Gastrocnemius medialis (tissue), 4 donors: Measurements from ENCODE around the gene SLC17A2. TPM values are rescaled to one million over a fixed set of nuclear protein-coding genes. Genes with fewer than 3 reads are reported as not detected.
A peak's percentile ranks its signal among the peaks of the same experiment; 100 is the strongest.

ENCODE experiments used
- ATAC-seq, 2 donors: fragments of 150-250 bp; one replicate each; pipeline ENCODE4 v1.9.1; 2016
- DNase-seq, 2 donors: peaks; one replicate each; pipeline ENCODE4 v3.0.0-alpha.2; 2019
- H3K27ac ChIP-seq, 4 donors: fragments of 200-600 bp; sonication (generic); 1 replicate in 1 of 4; 2 replicates in 3 of 4; pipeline ENCODE4 v1.5.1; 2016 to 2018; ENCODE audit warnings: mild to moderate bottlenecking in 2 of 4, moderate library complexity in 1 of 4
- H3K27me3 ChIP-seq, 3 donors: fragments of 200-600 bp; sonication (generic) in 2 of 3; 1 replicate in 1 of 3; 2 replicates in 2 of 3; pipeline versions ENCODE4 v1.5.1 to v1.6.0; 2016 to 2019; ENCODE audit warnings: mild to moderate bottlenecking in 1 of 3, moderate library complexity in 1 of 3
- H3K36me3 ChIP-seq, 2 donors: fragments of 200-600 bp; sonication (generic) in 1 of 2; one replicate each; pipeline ENCODE4 v1.5.1; 2017 to 2018
- H3K4me1 ChIP-seq, 2 donors: fragments of 200-600 bp; sonication (generic) in 1 of 2; one replicate each; pipeline ENCODE4 v1.5.1; 2016 to 2017; ENCODE audit warnings: mild to moderate bottlenecking in 2 of 2
- H3K4me3 ChIP-seq, 4 donors: fragments of 200-600 bp; sonication (generic) in 3 of 4; 1 replicate in 1 of 4; 2 replicates in 3 of 4; pipeline ENCODE4 v1.5.1; 2016 to 2019; ENCODE audit warnings: mild to moderate bottlenecking in 2 of 4
- H3K9me3 ChIP-seq, 3 donors: fragments of 200-600 bp; sonication (generic) in 2 of 3; 1 replicate in 1 of 3; 2 replicates in 2 of 3; pipeline ENCODE4 v1.5.1; 2016 to 2019
- CTCF ChIP-seq, 5 experiments: fragments of 450-650 bp in 3 of 5; fragments of 200-600 bp in 2 of 5; sonication (generic) in 2 of 5; IDR thresholded peaks in 4 of 5; conservative IDR thresholded peaks in 1 of 5; 1 replicate in 4 of 5; 2 replicates in 1 of 5; pipeline ENCODE4 v1.5.1; 2016 to 2019; ENCODE audit warnings: antibody characterized with exemption in 5 of 5, mild to moderate bottlenecking in 3 of 5, moderate library complexity in 3 of 5
- POLR2A ChIP-seq, 2 donors: fragments of 450-650 bp; IDR thresholded peaks; one replicate each; pipeline ENCODE4 v1.6.1; 2017; ENCODE audit warnings: antibody characterized with exemption in 2 of 2, mild to moderate bottlenecking in 2 of 2, moderate library complexity in 2 of 2
- in situ Hi-C, 4 donors: fragments of 200-750 bp; cut with MboI; loops; one replicate each; pipeline versions ENCODE4 v1.15.0 to v1.8.0; 2017; ENCODE audit warnings: low sequenced_read_pairs in 4 of 4
- intact Hi-C: fragments of 100-400 bp; cut with DNase I; formaldehyde crosslinking; loops from one replicate; pipeline ENCODE4 v1.15.1; 2023; ENCODE audit warnings: low total_unique reads
- total RNA-seq, 4 donors: library from RNA; depleted of rRNA; stranded (reverse); fragments of >200 nt; gene quantifications; one replicate each; pipeline versions ENCODE4 v1.1.0 to v1.2.3, GENCODE V29; 2016

Gene SLC17A2
- total RNA-seq, 4 donors from 2014 or later = 0.11 TPM; not detected in 3

GRCh38 chr6:25965058-25965457 is 34.6 kb upstream of the SLC17A2 start:
- intact Hi-C loops = no loop called here
- H3K27ac ChIP-seq = no peak overlapping the region
- in situ Hi-C loops = no loop called here
- no peak overlapping the region for H3K4me3 ChIP-seq
- H3K36me3 ChIP-seq = peaks cover 0 to 30% of the 10 kb centered on the region in 2 donors
- no peak for DNase-seq
- ATAC-seq = no peak
- H3K27me3 ChIP-seq = no peaks in the 10 kb centered on the region
- H3K9me3 ChIP-seq = no peaks in the 10 kb centered on the region
- no peak for TF ChIP-seq POLR2A (IDR thresholded peaks at IDR 0.05)
- no peak for TF ChIP-seq CTCF (IDR thresholded peaks at IDR 0.05 in 4 of 5, conservative IDR thresholded peaks at IDR 0.05 in 1 of 5)
- peaks cover 51 to 52% of the 10 kb centered on the region in 2 donors for H3K4me1 ChIP-seq

GRCh38 chr6:25963426-25964123 is 33.1 kb upstream of the SLC17A2 start:
- H3K27ac ChIP-seq = peak overlapping the region; percentile 82 to 90 (median 86)
- H3K9me3 ChIP-seq = no peaks in the 10 kb centered on the region
- no peak for DNase-seq
- peak overlapping the region; percentile 52 to 65 (median 64) for H3K4me3 ChIP-seq
- TF ChIP-seq CTCF (IDR thresholded peaks at IDR 0.05 in 4 of 5, conservative IDR thresholded peaks at IDR 0.05 in 1 of 5) = no peak
- no peak for TF ChIP-seq POLR2A (IDR thresholded peaks at IDR 0.05)
- peaks cover 0 to 18% of the 10 kb centered on the region in 2 donors for H3K36me3 ChIP-seq
- in situ Hi-C loops (no loop called here), intact Hi-C loops (no loop called here)
- H3K4me1 ChIP-seq = peaks cover 47 to 50% of the 10 kb centered on the region in 2 donors
- peak in 1 of 2 donors; percentile 21 for ATAC-seq
- no peaks in the 10 kb centered on the region for H3K27me3 ChIP-seq

- H3K4me3 ChIP-seq = peak within 1 kb of the TSS; percentile 52 to 65 (median 64)
- no peaks in the 10 kb centered on the region for H3K9me3 ChIP-seq
- peak; percentile 66 to 68 for DNase-seq
- no peak for TF ChIP-seq CTCF (IDR thresholded peaks at IDR 0.05 in 4 of 5, conservative IDR thresholded peaks at IDR 0.05 in 1 of 5)
- peak; percentile 81 to 85 for TF ChIP-seq POLR2A (IDR thresholded peaks at IDR 0.05)
- peaks cover 39 to 43% of the 10 kb centered on the region in 2 donors for H3K4me1 ChIP-seq
- peak within 1 kb of the TSS; percentile 82 to 90 (median 86) for H3K27ac ChIP-seq
- peaks cover 0 to 18% of the 10 kb centered on the region in 2 donors for H3K36me3 ChIP-seq
- intact Hi-C loops = no loop called here
- peak; percentile 88 to 89 for ATAC-seq
- in situ Hi-C loops = no loop called here
- H3K27me3 ChIP-seq = no peaks in the 10 kb centered on the region
These were observed 31.9 kb upstream of the SLC17A2 start, which contains the start of gene TRIM38 for GRCh38 chr6:25962149-25963127. TRIM38 (plus strand) TSS chr6:25962802; CDS start chr6:25966523, 3,721 bp downstream.

- Histone ChIP-seq H3K27ac (peak overlapping the region; percentile 82 to 90 (median 86)), H3K27me3 (no peaks in the 10 kb centered on the region), H3K9me3 (no peaks in the 10 kb centered on the region), H3K36me3 (peaks cover 0 to 16% of the 10 kb centered on the region in 2 donors), H3K4me1 (peaks cover 39% of the 10 kb centered on the region in 2 donors), H3K4me3 (peak overlapping the region; percentile 52 to 65 (median 64))
- DNase-seq = no peak
- in situ Hi-C loops (no loop called here), intact Hi-C loops (no loop called here)
- ATAC-seq = peak in 1 of 2 donors; percentile 25
- no peak for TF ChIP-seq CTCF (IDR thresholded peaks at IDR 0.05 in 4 of 5, conservative IDR thresholded peaks at IDR 0.05 in 1 of 5)
- TF ChIP-seq POLR2A (IDR thresholded peaks at IDR 0.05) = no peak
These were observed 31.2 kb upstream of the SLC17A2 start for GRCh38 chr6:25961619-25962148.
